GM19193 (cell line): ENCODE measurements around the gene KIFBP.

Source experiments
- POLR2A ChIP-seq: IDR thresholded peaks from 4 replicates; pipeline ENCODE4 v1.6.1; 2011; ENCODE audit not compliant: insufficient read depth, insufficient read length; ENCODE audit errors: extremely low read depth

Gene KIFBP

DNA sequence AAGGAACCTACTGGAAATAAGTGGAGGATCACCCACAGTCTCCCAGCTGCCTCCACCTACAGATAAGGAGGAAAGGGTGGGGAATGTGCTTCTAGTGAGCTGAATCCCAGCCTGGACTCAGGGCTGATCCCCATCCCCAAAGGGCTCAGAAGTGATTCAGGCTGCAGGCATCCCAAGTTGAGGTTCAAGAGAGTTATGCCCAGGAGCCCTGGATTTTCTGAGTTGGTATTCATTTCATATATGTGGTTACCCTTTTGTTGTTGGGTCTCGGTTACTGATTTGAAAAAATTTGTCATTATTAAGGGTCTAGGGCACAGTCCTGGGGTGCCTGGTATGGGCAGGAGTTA lies 69.3 kb downstream of the KIFBP start:
- TF ChIP-seq POLR2A = no peak

DNA sequence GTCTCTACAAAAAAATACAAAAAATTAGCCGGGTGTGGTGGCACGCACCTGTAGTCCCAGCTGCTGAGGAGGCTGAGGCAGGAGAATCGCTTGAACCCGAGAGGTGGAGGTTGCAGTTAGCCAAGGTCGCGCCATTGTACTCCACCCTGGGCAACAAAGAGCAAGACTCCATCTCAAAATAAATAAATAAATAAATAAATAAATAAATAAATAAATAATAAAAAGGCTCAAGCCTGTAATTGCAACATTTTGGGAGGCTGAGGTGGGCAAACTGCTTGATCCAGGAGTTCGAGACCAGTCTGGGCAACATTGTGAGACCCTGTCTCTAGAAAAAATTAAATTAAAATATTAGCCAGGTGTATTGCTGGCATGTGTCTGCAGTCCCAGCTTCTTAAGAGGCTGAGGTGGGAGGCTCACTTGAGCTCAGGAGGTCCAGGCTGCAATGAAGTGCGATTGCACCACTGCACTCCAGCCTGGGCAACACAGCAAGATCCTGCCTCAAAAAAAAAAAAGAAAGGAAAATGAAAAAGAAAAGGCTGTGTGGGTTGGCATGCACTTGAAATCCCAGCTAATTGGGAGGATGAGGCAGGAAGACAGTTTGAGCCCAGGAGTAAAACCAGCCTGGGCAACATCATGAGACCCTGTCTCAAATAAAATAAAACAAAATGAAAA lies 71.7 kb downstream of the KIFBP start:
- TF ChIP-seq POLR2A = no peak

DNA sequence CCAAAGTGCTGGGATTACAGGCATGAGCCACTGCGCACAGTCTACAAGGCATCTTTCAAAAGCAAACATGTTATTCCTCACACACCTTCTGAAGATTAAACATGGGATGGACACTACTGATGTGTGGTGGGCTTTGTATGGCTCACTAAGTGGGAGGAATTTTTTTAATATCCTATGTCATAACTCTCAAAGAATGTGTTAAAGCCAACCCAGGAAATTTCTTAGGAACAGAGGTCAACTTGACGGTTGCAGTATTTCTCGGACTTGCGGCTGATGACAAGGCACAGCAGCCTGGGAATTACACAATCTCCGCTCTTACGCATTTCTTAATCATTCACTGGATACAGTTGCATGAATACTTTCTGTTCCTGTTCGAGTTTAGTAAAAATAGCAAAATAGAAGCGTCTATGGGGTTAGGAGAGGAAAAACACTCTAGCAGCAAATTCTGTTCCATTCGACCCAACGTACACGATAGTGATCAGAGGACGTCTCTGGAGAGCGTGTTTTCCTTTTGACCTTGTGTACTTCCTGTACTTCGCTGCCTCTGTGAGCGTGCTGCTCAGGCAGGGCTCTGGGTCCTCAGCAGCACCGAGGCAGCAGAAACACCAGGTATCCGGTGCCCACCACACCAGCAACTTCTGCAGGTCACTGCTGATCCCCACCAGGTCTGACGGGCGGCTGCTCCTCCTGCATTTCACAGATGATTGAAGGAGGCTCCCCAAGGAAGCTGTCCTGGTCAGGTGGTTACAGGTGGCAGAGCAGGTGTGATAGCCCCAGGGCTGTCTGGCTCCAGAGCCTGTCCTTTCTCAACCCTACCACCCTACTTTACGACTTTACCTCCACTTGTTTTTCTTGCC lies 72.9 kb downstream of the KIFBP start:
- TF ChIP-seq POLR2A = peak; percentile 62

DNA sequence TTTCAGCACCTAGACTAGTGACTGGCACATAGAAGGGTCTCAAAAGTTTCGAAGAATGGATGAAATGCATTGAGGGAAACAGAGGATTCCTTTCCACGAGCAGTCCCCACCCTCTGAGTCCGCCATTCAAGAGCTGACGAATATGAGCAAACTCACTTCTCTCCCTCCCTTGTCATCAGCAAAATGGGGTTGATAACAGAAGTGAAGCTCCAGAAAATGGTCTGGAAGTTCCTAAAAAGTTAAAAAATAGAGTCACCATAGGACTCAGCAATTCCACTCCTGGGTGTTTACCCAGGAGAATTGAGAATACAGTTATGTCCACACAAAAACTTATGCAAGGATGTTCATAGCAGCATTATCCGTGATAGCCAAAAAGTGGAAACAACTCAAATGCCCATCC lies 74.3 kb downstream of the KIFBP start:
- no peak for TF ChIP-seq POLR2A

DNA sequence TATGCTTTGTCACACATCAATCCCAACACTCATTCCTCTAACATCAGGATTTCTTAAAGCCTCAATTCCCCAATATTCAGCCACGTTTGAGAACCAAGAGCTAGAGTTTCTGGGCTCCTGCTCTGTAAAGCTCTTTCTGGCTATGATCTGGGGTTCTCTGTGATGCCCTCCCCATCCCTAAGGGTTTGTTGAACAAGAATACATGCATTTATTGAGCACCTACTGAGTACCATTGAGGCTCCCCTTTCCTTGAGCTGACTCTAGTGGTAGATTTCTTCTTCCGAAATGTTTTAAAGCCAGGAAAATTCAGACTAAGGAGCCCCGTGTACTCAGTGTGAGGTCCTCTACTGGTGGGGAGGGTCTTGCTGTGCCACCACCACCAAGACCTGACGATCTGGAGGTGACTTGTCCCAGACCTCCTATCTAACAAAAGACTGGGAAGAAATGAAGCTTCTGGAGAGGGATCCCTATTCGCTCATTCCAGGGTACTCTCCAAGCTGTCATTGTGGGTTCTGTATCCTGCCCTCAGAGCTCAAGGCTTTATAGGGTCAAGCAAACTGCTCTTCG lies 76.2 kb downstream of the KIFBP start:
- TF ChIP-seq POLR2A = no peak

DNA sequence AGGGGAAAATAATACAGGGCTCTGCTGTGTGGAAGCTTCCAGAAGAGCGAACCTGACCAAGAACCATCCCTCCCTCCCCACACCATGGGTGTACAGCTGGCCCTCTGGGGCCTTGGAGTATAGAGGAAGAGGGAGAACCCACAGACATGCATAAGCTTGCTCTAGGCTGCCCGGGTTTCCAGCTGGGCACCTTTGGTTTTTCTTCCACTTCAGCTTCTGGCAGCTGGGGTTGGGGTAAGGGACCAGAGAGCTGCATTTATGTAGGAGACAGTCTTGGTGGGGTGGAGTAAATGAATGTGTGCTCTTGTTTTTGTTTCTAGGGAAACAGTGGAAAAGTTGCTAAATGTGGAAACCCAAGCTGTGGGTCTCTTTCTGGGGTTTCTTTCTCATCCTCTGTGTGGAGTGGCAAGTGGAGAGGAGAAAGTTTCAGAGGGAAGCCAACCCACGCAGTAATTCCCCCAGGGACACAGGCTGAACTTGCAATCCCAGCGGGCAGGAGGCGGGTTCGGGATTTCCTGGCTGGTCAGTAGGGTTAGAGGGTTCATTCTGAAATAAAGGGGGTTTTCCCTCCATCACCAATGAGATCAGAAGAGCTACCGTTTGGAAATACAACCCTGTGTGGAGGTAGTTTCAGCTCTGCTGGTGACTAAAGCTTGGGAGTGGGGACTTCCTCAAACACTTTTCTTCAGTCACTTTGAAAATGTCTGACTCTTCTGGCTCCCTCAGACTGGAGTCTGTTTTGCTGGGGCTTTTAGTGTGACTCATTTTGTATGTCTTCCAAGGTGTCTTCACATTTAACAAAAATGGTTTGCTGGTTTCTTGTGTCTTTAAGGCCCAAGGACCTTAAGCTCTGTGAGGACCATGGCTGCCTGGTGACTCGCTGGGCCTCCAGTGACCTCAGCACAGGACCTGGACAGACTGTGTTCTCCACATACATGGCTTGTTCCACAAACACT lies 77.1 kb downstream of the KIFBP start:
- peak; percentile 34 for TF ChIP-seq POLR2A
